Activated T-cell treated with anti-CD3 and anti-CD28 coated beads for 48 hours (primary cell): ENCODE data around the gene CLHC1.
"Not testable (repeated sequence)": the region's sequence is repeated elsewhere in the genome, so short reads cannot be mapped to it uniquely, and the experiment has no call there.

Experiments used
- DNase-seq: peaks from one replicate; pipeline ENCODE4 v3.0.0-alpha.2; 2020; ENCODE audit warnings: low read depth

Gene CLHC1

GRCh38 chr2:55232863-55233657 lies 967 bp upstream of the CLHC1 start:
- DNase-seq: no peak

GRCh38 chr2:55231546-55232083 lies 478 bp downstream of the CLHC1 start:
- DNase-seq: no peak

DNA sequence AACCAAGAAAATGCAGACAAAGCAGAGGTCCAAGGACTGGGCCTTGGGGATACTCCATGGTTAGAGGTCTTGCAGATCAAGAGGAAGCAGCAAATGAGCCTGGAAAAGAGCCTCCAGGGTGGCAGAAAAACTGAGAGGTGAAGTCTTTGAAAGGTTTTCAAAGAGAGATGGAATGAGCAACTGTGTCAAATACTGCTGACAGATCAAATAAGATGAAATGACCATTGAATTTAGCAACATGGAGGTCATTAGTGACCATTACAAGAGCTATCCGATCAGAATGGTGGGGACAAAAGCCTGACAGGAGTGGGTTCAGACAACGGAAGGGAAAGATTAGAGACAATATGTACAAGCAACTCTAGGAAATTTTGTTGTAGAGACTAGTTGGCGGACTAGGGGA lies 1.5 kb downstream of the CLHC1 start:
- DNase-seq: no peak

GRCh38 chr2:55229221-55229620 lies 2.9 kb downstream of the CLHC1 start:
- no peak for DNase-seq

- no peak for DNase-seq
Measured at GRCh38 chr2:55228226-55228563, 3.9 kb downstream of the CLHC1 start.

- DNase-seq: not testable (repeated sequence)
Measured at GRCh38 chr2:55227437-55228225, 4.5 kb downstream of the CLHC1 start.

- no peak for DNase-seq
Measured at GRCh38 chr2:55225481-55226020, 6.5 kb downstream of the CLHC1 start.

DNA sequence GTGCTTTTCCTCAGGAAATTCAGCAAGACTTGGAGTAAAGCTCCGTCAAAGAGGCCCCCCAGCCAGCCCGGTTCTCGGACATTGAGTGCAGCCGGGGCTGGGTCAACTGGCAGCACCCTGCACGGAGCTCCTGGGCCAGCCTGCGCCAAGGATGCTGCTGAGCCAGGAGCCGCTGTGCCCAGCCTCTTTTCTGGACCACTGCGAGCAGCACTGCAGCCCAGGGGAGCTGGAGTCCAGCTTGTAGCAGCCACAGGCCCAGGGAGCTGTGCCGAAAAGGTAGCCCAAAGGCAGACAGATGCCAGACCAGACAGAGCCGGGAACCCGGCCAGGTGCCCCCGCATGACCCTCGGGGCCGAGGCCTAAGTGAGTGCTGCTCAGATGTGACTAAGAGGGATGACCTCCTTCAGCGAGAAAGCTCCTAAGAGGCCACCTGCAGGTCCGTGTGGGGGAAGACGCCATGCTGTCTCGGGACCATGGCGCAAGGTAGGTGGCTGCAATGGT lies 7.3 kb downstream of the CLHC1 start:
- DNase-seq: no peak

DNA sequence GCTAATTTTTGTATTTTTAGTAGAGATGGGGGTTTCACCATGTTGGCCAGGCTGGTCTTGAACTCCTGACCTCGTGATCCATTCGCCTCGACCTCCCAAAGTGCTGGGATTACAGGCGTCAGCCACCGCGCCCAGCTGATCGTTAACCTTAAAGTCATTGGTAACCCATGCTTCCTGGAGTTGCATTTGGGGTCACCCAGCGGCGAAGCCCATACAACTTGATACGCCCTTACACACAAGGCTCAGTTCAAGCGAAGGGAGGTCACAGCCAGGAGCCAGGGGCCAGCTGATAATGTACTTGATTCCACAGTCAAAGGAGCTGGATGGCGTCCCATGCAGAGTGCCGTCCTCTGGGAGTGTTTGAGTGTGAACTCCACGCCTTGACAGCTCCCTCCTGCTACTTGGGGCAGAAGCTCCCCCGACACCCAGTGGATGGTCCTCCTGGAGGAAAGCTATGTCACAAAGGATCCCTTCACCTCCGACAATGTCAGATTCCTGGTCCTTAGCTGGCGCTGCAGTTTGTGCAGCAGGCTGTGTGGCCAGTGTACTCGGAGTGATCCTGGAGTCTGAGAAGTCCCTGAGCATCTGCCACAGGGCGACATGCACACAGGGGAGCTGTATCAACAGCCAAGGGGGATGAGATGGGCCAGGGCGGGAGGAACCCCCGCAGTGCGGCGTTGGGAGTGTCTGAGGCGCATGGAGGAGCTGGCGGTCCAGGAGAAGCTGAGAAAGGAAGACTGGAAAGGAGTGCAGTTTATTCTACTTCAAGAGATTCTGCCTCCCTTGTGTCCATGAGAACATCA lies 7.9 kb downstream of the CLHC1 start:
- DNase-seq: no peak

- no peak for DNase-seq
Measured at GRCh38 chr2:55213822-55214221, 18.3 kb downstream of the CLHC1 start.

DNA sequence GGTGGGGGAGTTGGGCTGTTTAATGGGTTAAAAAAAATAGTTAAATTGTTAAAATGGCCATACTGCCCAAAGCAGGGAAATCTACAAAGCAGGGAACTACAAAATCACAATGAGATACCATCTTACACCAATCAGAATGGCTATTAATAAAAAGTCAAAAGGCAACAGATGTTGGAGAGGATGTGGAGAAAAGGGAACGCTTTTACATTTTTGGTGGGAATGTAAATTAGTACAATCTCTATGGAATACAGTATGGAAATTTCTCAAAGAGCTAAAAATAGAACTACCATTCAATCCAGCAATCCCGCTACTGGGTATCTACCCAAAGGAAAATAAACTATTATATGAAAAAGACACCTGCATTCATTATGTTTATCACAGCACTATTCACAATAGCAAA lies 27.1 kb downstream of the CLHC1 start:
- no peak for DNase-seq

- DNase-seq: no peak
Measured at GRCh38 chr2:55204536-55204935, 27.6 kb downstream of the CLHC1 start.

GRCh38 chr2:55200416-55200815 lies 31.7 kb downstream of the CLHC1 start:
- no peak for DNase-seq

GRCh38 chr2:55196526-55196925 lies 35.6 kb downstream of the CLHC1 start:
- DNase-seq: no peak

DNA sequence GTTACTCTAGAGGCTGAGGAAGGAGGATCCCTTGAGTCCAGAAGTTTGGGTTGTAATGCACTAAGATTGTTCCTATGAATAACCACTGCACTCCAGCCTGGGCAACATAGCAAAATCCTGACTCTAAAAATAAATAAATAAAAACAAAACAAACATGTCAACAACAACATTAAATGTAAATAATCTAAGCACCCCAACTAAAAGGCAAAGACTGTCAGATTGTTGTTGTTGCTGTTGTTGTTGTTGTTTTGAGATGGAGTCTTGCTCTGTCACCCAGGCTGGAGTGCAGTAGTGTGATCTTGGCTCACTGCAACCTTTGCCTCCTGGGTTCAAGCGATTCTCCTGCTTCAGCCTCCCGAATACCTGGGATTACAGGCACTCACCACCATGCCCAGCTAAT lies 40.2 kb downstream of the CLHC1 start:
- DNase-seq: not testable (repeated sequence)

DNA sequence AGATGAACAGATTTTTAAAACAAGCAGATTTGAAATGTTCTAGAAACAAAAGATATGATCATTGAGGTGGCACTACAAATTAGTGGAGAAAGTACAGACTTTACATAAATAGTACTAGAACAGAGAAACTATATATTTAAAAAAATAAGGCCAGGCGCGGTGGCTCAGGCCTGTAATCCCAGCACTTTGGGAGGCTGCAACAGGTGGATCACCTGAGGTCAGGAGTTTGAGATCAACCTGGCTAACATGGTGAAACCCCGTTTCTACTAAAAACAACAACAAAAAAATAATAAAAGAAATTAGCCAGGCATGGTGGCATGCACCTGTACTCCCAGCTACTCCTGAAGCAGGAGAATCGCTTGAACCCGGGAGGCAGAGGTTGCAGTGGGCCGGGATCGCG lies 45.3 kb downstream of the CLHC1 start:
- not testable (repeated sequence) for DNase-seq

- no peak for DNase-seq
Measured at GRCh38 chr2:55180374-55180773, 51.7 kb downstream of the CLHC1 start.

DNA sequence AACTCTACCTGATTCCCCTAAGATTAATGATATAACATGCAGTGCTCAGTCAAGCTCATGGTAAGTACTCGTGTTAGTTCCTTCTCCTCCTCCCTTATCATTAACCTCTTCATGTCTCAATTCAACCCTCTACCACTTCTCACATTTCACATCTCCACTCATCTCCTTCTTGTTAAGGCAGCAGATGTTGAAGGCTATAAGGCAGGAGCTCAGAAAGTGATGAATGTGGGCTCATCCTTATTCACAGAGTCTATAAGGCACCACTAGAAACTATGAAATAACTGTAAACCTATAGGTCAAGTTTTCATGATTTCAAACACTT lies 56.0 kb downstream of the CLHC1 start:
- no peak for DNase-seq

- no peak for DNase-seq
Measured at GRCh38 chr2:55175254-55176093, 56.6 kb downstream of the CLHC1 start.

DNA sequence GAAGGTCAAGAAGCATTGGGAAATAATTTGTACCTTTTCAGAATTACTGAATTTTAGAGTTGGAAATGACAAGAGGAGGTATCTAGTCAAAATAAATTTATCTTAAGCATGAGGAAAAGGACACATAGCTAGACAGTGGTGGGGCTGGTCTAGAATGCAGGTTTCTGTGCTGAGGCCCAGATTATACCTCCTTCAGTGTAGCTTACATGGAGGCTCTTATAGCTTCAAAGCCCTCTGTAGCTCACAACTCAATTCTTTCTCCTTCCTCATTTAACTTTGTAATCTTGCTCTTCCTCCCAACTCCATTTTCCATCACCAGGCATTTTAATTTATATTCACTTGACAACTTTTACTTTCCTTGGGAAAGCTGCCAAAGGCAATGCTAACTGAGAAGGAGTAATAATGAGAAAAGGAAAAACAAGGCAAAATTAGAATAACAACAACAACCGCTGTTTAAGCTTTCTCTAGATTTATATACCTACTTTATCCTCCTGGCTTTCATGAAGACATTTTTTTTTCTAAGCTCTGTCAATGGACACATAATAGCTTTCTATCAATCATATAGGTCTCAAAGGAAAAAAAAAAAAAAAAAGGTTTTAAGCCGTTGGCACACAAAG lies 58.5 kb downstream of the CLHC1 start:
- DNase-seq: no peak

DNA sequence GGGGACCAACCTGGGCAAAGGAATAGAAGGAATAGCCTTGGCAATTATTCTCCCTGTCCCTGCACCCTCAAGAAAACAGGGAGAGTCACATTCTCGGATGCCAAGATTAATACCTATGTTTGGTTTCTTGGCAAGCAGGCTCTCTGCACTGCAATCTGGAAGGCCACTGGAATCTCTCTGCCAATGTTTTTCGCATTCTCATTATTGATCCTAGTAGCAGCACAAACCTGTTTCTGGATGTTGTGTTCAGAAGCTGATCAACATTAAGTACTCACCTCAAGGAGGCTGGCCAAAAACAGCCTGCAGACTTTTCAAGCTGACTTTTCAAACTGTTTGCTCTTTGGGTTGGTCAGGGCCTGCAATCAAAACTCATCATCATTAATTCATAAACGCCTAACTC lies 62.2 kb downstream of the CLHC1 start:
- no peak for DNase-seq
